Trophoblast cell (in vitro differentiated cells and primary cell): ENCODE measurements around the gene TRIM41.

ENCODE experiments used
- DNase-seq, 2 donors: peaks; one replicate each; pipeline ENCODE4 v3.0.0-alpha.2; 2016
- H2AFZ ChIP-seq: 2 replicates; pipeline ENCODE4 v1.6.1; 2013; ENCODE audit warnings: low read length, moderate library complexity, mild to moderate bottlenecking; ENCODE audit not compliant: insufficient read depth, poor library complexity
- H2AK5ac ChIP-seq: 2 replicates; pipeline ENCODE4 v1.6.1; 2013; ENCODE audit warnings: mild to moderate bottlenecking, low read length
- H2BK120ac ChIP-seq: 2 replicates; pipeline ENCODE4 v1.6.1; 2013; ENCODE audit warnings: low read length, mild to moderate bottlenecking, moderate library complexity; ENCODE audit not compliant: insufficient read depth, poor library complexity
- H2BK12ac ChIP-seq: 2 replicates; pipeline ENCODE4 v1.6.1; 2013; ENCODE audit warnings: mild to moderate bottlenecking, low read length, moderate library complexity
- H2BK5ac ChIP-seq: 2 replicates; pipeline ENCODE4 v1.6.1; 2013; ENCODE audit warnings: low read length, low read depth, moderate library complexity, mild to moderate bottlenecking; ENCODE audit not compliant: poor library complexity
- H3K14ac ChIP-seq: 2 replicates; pipeline ENCODE4 v1.6.1; 2013; ENCODE audit warnings: mild to moderate bottlenecking, low read length
- H3K18ac ChIP-seq: 2 replicates; pipeline ENCODE4 v1.6.1; 2013; ENCODE audit warnings: mild to moderate bottlenecking, low read length
- H3K23ac ChIP-seq: 2 replicates; pipeline ENCODE4 v1.6.1; 2013; ENCODE audit warnings: low read length
- H3K27ac ChIP-seq: 2 replicates; pipeline ENCODE4 v1.5.1; 2013; ENCODE audit warnings: low read depth, mild to moderate bottlenecking, inconsistent platforms, low read length, moderate library complexity
- H3K27me3 ChIP-seq: 2 replicates; pipeline ENCODE4 v1.6.1; 2013; ENCODE audit warnings: inconsistent platforms, mild to moderate bottlenecking, low read length, moderate library complexity; ENCODE audit not compliant: insufficient read depth
- H3K36me3 ChIP-seq, 2 experiments: 1 replicate in 1 of 2; 2 replicates in 1 of 2; pipeline ENCODE4 v1.6.1; 2013; ENCODE audit warnings: low read length in 2 of 2, mild to moderate bottlenecking in 2 of 2, moderate library complexity in 1 of 2; ENCODE audit not compliant: insufficient read depth in 2 of 2, control insufficient read depth in 1 of 2
- H3K4ac ChIP-seq: 2 replicates; pipeline ENCODE4 v1.6.1; 2013; ENCODE audit warnings: low read depth, mild to moderate bottlenecking, low read length, moderate library complexity
- H3K4me1 ChIP-seq, 2 experiments: 1 replicate in 1 of 2; 2 replicates in 1 of 2; pipeline ENCODE4 v1.6.1; 2013; ENCODE audit warnings: low read length in 2 of 2, mild to moderate bottlenecking in 2 of 2, moderate library complexity in 1 of 2; ENCODE audit not compliant: insufficient read depth in 2 of 2, control insufficient read depth in 1 of 2
- H3K4me2 ChIP-seq: 2 replicates; pipeline ENCODE4 v1.6.1; 2013; ENCODE audit warnings: inconsistent platforms, mild to moderate bottlenecking, low read length, moderate library complexity
- H3K4me3 ChIP-seq: 2 replicates; pipeline ENCODE4 v1.5.1; 2013; ENCODE audit warnings: mild to moderate bottlenecking, low read depth, low read length, inconsistent platforms
- H3K79me1 ChIP-seq: one replicate; pipeline ENCODE4 v1.6.1; 2013; ENCODE audit warnings: low read length
- H3K79me2 ChIP-seq: 2 replicates; pipeline ENCODE4 v1.6.1; 2013; ENCODE audit warnings: low read length, mild to moderate bottlenecking; ENCODE audit not compliant: control insufficient read depth, insufficient read depth, poor library complexity
- H3K9ac ChIP-seq: 2 replicates; pipeline ENCODE4 v1.6.1; 2013; ENCODE audit warnings: mild to moderate bottlenecking, low read length
- H3K9me3 ChIP-seq: 2 replicates; pipeline ENCODE4 v1.6.1; 2013; ENCODE audit warnings: low read depth, mild to moderate bottlenecking, control low read depth, inconsistent platforms, low read length; ENCODE audit not compliant: insufficient read depth
- H4K12ac ChIP-seq: 2 replicates; pipeline ENCODE4 v1.6.1; 2013; ENCODE audit warnings: low read depth, mild to moderate bottlenecking, low read length, moderate library complexity
- H4K8ac ChIP-seq: 2 replicates; pipeline ENCODE4 v1.6.1; 2013; ENCODE audit warnings: low read depth, mild to moderate bottlenecking, low read length, moderate library complexity
- H4K91ac ChIP-seq: one replicate; pipeline ENCODE4 v1.6.1; 2013; ENCODE audit warnings: low read depth, mild to moderate bottlenecking, low read length, moderate library complexity
- WGBS: extraction: QIAGEN DNeasy Blood & Tissue Kit; methylation state at CpG from one replicate; pipeline ENCODE4 v1.1.7; 2013; ENCODE audit warnings: missing lambda C conversion rate; ENCODE audit not compliant: insufficient read length, insufficient coverage; ENCODE audit errors: extremely low coverage; 5-methylcytosine and 5-hydroxymethylcytosine counted together

The TRIM41 gene

GRCh38 chr5:181258576-181258975 lies 35.5 kb downstream of the TRIM41 start:
- Histone ChIP-seq H3K4me3 (no peak overlapping the region), H3K36me3 (peaks cover 8 to 10% of the 10 kb centered on the region in 2 experiments), H2BK12ac (no peak overlapping the region), H3K23ac (no peak overlapping the region), H2AK5ac (no peak overlapping the region), H4K91ac (no peak overlapping the region), H2AFZ (no peak overlapping the region), H4K8ac (no peak overlapping the region), H3K27ac (no peak overlapping the region), H4K12ac (no peak overlapping the region), H3K79me2 (peaks cover 12% of the 10 kb centered on the region), H3K4ac (no peak overlapping the region), H2BK5ac (no peak overlapping the region), H3K27me3 (no peaks in the 10 kb centered on the region), H3K4me1 (peaks cover 8 to 15% of the 10 kb centered on the region in 2 experiments), H3K4me2 (no peak overlapping the region), H3K14ac (no peak overlapping the region), H3K18ac (no peak overlapping the region), H2BK120ac (no peak overlapping the region), H3K9me3 (no peaks in the 10 kb centered on the region), H3K79me1 (peaks cover 12% of the 10 kb centered on the region), H3K9ac (no peak overlapping the region)
- no CpG with 5 or more reads among the region's 3 CpGs for WGBS
- DNase-seq: no peak

GRCh38 chr5:181259283-181259682 lies 36.2 kb downstream of the TRIM41 start:
- H3K4me2 ChIP-seq: peak overlapping the region; percentile 97
- H3K4me3 ChIP-seq: no peak overlapping the region
- peaks cover 8 to 15% of the 10 kb centered on the region in 2 experiments for H3K4me1 ChIP-seq
- H3K23ac ChIP-seq: no peak overlapping the region
- H3K18ac ChIP-seq: no peak overlapping the region
- no peak overlapping the region for H2AFZ ChIP-seq
- H3K9me3 ChIP-seq: no peaks in the 10 kb centered on the region
- H3K4ac ChIP-seq: no peak overlapping the region
- no peak overlapping the region for H2BK5ac ChIP-seq
- no peak overlapping the region for H2BK12ac ChIP-seq
- H4K12ac ChIP-seq: no peak overlapping the region
- H3K79me1 ChIP-seq: peaks cover 12% of the 10 kb centered on the region
- WGBS: no CpG with 5 or more reads among the region's 2 CpGs
- no peak overlapping the region for H3K27ac ChIP-seq
- H3K79me2 ChIP-seq: peaks cover 12% of the 10 kb centered on the region
- no peak overlapping the region for H4K91ac ChIP-seq
- peaks cover 3 to 10% of the 10 kb centered on the region in 2 experiments for H3K36me3 ChIP-seq
- no peak overlapping the region for H2AK5ac ChIP-seq
- no peaks in the 10 kb centered on the region for H3K27me3 ChIP-seq
- no peak overlapping the region for H3K9ac ChIP-seq
- no peak overlapping the region for H2BK120ac ChIP-seq
- no peak overlapping the region for H4K8ac ChIP-seq
- no peak overlapping the region for H3K14ac ChIP-seq
- DNase-seq: no peak

GRCh38 chr5:181259974-181260719 lies 37.1 kb downstream of the TRIM41 start:
- Histone ChIP-seq H3K27ac (no peak overlapping the region), H3K4me3 (peak overlapping the region; percentile 77), H3K27me3 (no peaks in the 10 kb centered on the region), H3K4ac (peak overlapping the region; percentile 66), H2AFZ (no peak overlapping the region), H2AK5ac (peak overlapping the region; percentile 60), H3K9me3 (no peaks in the 10 kb centered on the region), H3K18ac (peak overlapping the region; percentile 26), H2BK120ac (no peak overlapping the region), H3K23ac (peak overlapping the region; percentile 63), H2BK12ac (no peak overlapping the region), H3K36me3 (peaks cover 2 to 10% of the 10 kb centered on the region in 2 experiments), H4K91ac (no peak overlapping the region), H4K12ac (no peak overlapping the region), H3K9ac (peak overlapping the region; percentile 44), H4K8ac (peak overlapping the region; percentile 99), H2BK5ac (no peak overlapping the region), H3K79me2 (peaks cover 12% of the 10 kb centered on the region), H3K4me1 (peaks cover 10 to 18% of the 10 kb centered on the region in 2 experiments), H3K14ac (peak overlapping the region; percentile 59), H3K79me1 (peaks cover 12% of the 10 kb centered on the region), H3K4me2 (peak overlapping the region; percentile 97)
- WGBS: no CpG with 5 or more reads among the region's 26 CpGs
- DNase-seq: no peak

- Histone ChIP-seq H3K4me1 (peaks cover 13 to 22% of the 10 kb centered on the region in 2 experiments), H2AK5ac (peak within 1 kb of the TSS; percentile 80), H3K36me3 (peaks cover 2 to 10% of the 10 kb centered on the region in 2 experiments), H3K18ac (peak within 1 kb of the TSS; percentile 96), H2BK12ac (no peak within 1 kb of the TSS), H3K27me3 (no peaks in the 10 kb centered on the region), H3K14ac (peak within 1 kb of the TSS; percentile 99), H2AFZ (peak within 1 kb of the TSS; percentile 84), H4K8ac (peak within 1 kb of the TSS; percentile 99), H3K9ac (peak within 1 kb of the TSS; percentile 98), H2BK120ac (peak within 1 kb of the TSS; percentile 96), H4K12ac (peak within 1 kb of the TSS; percentile 100), H3K23ac (peak within 1 kb of the TSS; percentile 63), H3K79me2 (peaks cover 12% of the 10 kb centered on the region), H3K4ac (peak within 1 kb of the TSS; percentile 96), H4K91ac (peak within 1 kb of the TSS; percentile 97), H3K4me3 (peak within 1 kb of the TSS; percentile 77), H3K4me2 (peak within 1 kb of the TSS; percentile 97), H3K79me1 (peaks cover 12% of the 10 kb centered on the region), H3K27ac (peak within 1 kb of the TSS; percentile 92), H3K9me3 (no peaks in the 10 kb centered on the region), H2BK5ac (peak within 1 kb of the TSS; percentile 96)
- no CpG with 5 or more reads among the region's 43 CpGs for WGBS
- DNase-seq: peak; percentile 96 to 98
Measured at GRCh38 chr5:181260720-181261319, 37.7 kb downstream of the TRIM41 start, which contains the start of gene TRIM52. Gene TRIM52 (minus strand): TSS chr5:181261143. CDS start chr5:181260813, 330 bp downstream.
